Ecto neural progenitor cell (in vitro differentiated cells): ENCODE data around the gene PIP4K2C.
"Not testable (repeated sequence)": the region's sequence is repeated elsewhere in the genome, so short reads cannot be mapped to it uniquely, and the experiment has no call there.

Experiments used
- DNase-seq: peaks from one replicate; pipeline ENCODE4 v3.0.0-alpha.2; 2018; ENCODE audit warnings: low spot score

Gene PIP4K2C

DNA sequence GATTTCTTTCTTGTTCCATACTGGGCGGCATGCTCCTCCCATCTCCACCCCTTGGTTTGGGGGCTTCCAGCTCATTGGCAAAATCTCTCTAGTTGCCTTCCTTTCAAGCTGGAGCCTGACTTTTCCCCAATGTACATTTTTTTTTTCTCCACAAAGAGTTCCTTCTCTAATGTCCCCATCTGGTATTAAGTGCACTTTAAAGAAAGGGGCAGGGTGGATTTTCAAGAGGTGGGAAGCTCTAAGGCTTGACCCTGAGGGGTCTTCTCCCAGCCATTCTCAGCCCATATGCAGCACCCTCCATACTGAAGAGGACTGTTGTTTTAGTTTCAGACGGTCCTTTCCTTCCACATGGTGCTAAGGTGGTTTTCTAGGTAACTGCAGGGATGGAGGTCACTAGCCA is 5.8 kb upstream of the PIP4K2C start:
- no peak for DNase-seq

- no peak for DNase-seq
Observed at GRCh38 chr12:57586128-57586527, 4.9 kb upstream of the PIP4K2C start.

DNA sequence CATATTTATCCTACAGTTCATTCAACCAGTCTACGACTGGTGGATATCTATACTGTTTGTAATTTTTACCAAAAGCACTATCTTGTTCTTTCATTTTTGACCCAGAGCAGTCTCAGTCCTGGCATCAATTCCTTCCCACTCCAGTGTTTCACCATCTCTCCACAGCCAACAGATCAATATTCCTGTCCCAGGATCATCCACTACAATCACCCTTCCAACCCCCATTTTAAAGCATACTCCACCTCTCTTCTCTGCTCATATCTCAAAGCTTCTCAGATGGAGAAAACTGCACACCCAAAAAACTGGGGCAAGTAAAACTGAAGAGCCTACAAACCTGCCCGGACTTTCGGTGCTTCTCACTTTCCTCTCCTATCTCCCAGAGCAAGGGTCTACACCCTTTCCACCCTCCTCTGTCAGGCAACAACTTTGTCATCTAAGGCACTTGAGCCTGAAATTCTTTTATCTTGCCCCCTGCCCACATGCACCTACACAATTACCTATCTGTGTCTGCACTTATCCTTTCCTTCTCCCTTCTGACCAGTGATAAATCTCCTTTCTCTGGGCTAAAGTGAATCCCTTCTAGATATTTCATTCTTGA is 4.1 kb upstream of the PIP4K2C start:
- DNase-seq = no peak

DNA sequence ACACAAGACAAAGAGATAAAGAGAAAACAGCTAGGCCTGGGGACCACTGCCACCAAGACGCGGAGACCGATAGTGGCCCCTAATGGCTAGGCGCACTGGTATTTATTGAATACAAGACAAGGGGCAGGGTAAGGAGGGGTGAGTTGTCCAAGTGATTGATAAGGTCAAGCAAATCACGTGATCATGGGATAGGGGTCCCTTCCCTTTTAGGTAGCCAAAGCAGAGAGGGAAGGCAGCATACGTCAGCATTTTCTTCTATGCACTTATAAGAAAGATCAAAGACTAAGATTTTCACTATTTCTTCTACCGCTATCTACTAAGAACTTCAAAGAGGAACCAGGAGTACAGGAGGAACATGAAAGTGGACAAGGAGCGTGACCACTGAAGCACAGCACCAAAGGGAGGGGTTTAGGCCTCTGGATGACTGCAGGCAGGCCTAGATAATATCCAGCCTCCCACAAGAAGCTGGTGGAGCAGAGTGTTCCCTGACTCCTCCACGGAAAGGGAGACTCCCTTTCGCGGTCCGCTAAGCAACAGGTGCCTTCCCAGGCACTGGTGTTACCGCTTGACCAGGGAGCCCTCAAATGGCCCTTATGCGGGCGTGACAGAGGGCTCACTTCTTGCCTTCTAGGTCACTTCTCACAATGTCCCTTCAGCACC is 1.9 kb upstream of the PIP4K2C start:
- not testable (repeated sequence) for DNase-seq

- no peak for DNase-seq
Observed at GRCh38 chr12:57590479-57590863, 521 bp upstream of the PIP4K2C start.

- DNase-seq = no peak
Observed at GRCh38 chr12:57591782-57592325, 862 bp downstream of the PIP4K2C start.

- no peak for DNase-seq
Observed at GRCh38 chr12:57592551-57593165, 1.7 kb downstream of the PIP4K2C start.

GRCh38 chr12:57593187-57593586 is 2.2 kb downstream of the PIP4K2C start:
- DNase-seq = no peak

GRCh38 chr12:57600395-57600794 is 9.4 kb downstream of the PIP4K2C start:
- DNase-seq = no peak

DNA sequence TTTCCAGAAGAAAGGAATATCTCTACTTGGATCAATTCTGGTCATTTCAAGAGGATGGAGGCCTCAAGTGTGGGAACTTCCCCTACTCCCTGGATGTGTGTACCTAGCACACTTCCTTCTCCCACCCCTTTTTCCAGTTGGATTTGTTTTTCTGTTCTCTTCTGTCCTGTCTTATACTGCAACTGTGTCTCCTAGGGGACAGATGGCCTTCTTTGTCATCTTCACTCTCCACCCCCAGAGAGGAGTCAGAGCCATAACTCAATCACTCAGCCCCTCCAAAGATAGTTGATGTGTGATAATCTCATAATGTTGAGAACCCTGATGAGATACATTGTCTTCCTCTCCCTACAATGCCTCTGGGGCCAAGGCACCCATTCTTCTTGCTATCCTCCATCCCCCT is 11.6 kb downstream of the PIP4K2C start:
- no peak for DNase-seq

DNA sequence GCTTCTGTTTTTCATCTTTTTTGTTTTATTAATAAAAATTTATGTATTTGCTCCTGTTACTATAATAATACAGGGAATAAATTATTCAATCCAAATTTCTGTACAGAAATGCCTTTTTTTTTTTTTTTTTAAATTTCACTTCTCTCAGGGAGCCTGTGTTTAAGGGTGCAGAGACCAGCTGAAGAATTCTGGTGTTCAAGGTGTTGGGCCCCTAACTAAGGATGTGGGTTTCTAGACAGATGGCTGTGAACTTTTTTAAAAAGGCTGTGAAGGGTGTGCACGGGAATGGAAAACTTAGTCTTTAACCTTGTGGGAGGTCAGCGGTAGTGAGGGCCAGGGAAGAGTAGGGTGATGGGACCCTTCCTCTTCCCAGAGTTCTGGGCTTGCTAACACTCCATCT is 12.3 kb downstream of the PIP4K2C start:
- DNase-seq = no peak

- no peak for DNase-seq
Observed at GRCh38 chr12:57603815-57604453, 12.9 kb downstream of the PIP4K2C start.

DNA sequence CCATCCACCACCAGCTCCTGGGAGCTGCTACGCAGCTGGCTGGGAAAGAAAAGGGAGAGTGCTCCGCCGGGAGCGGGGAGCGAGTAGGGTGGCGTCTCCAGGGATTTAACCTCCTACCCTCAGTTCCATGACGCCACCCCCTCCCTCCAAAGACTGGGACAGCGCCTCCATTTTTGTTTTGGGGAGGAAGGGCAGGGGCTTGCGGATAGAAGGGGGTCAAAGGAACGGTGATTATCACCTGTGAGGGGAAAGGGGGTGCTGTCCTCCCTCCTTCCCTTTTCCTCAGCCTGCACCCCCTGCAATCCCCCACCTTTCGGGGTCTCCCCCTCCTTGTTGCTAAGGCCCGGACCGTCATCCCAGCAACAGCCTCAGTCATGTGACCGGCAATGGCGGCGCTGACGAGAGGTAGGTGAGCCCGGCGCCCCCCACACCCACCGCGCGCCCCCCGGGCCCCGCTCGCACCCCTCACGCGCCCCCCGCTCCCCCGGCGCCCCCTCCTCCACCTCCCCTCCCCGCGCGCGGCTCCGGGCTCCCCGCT is 13.5 kb downstream of the PIP4K2C start, which contains the start of gene DTX3:
Gene DTX3 (plus strand): TSS at position 371 of the 538 bp plus-strand sequence. CDS start 1,694 bp downstream, outside the sequence.
- DNase-seq = peak; percentile 84

GRCh38 chr12:57604992-57605810 is 14.2 kb downstream of the PIP4K2C start:
- DNase-seq = no peak

- no peak for DNase-seq
Observed at GRCh38 chr12:57605811-57606311, 14.9 kb downstream of the PIP4K2C start.

DNA sequence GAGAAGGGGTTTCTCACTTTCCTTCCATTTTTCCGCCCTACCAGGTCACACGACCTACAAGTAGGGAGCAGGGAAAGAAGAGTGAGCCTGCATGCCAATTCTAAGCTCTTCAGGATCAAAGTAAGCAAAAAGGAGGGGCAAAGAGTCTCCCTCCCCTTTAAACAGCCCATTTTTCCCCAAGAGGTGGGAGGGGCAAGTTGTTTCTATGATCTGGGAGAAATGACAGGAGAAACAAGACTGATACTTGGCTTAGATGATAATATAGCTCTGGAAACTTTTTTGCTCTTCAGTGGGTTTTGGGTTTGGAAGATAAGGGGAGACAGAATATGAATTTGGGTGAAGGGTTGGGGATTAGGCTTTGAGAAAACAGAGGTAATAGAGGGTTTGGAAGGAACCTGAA is 15.4 kb downstream of the PIP4K2C start:
- DNase-seq = no peak

- no peak for DNase-seq
Observed at GRCh38 chr12:57606821-57607220, 15.8 kb downstream of the PIP4K2C start.

DNA sequence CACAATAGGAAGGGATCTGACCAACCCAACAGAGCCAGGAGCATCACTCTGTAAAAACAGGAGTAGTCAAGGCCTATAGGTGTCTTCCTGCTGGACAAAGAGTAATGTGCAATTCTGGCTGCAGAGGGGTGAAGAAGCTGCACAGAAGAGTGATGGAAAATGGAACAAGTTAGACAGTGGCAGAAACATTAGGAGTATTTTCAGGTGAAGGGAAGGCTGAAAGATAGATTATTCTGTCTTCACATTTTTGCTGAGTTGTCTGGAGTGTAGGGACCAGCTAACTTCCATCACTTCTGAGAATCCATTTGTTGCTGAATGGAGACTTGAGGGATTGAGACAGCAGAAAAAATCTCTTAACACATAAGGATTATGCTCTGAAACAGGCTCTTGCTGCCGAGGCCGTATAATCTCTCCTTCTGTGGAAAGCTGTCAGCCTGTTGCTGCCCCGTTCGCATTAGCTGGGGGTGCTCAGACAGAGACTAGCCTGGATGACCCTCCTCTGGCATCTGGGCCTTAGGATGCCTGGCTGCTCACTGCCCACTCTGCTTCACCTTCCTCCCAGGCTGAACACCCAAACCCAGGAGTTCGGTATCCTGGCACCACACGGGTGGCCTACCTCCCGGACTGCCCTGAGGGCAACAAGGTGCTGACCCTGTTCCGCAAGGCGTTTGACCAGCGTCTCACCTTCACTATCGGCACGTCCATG is 17.1 kb downstream of the PIP4K2C start:
- DNase-seq = no peak

GRCh38 chr12:57609101-57609780 is 18.2 kb downstream of the PIP4K2C start:
- DNase-seq = no peak
